ENCODE results near the gene CD164.

DNA sequence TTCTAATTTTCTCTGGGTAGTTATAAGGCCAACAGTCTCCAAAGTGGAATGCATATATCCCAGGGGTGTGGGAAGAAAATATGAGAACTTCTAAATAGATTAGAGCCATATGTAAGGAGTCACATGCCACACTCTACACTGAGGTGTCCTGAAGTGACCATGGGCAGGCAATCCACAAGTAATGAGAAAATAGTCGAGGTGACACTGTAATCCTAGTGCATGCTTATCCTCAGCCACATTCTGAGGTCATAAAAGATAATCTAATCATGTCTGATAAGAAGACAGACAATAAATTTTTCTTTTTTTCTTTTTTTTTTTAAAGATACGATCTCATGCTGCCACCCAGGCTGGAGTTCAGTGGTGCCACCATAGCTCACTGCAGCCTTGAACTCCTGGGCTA is 62.2 kb downstream of the CD164 start:
- TF ChIP-seq POLR2AphosphoS5 (IDR thresholded peaks at IDR 0.05; ENCODE audit: borderline replicate concordance, low read depth, low read length) (no peak), EZH2 (IDR thresholded peaks at IDR 0.05) (no peak)
